Measurements from ENCODE around the gene DNAI1. TPM values are rescaled to one million over a fixed set of nuclear protein-coding genes. Genes with fewer than 3 reads are reported as not detected.

The DNAI1 gene
- polyA plus RNA-seq, 3 donors = 1.4 to 4.0 (median 2.1) TPM

DNA sequence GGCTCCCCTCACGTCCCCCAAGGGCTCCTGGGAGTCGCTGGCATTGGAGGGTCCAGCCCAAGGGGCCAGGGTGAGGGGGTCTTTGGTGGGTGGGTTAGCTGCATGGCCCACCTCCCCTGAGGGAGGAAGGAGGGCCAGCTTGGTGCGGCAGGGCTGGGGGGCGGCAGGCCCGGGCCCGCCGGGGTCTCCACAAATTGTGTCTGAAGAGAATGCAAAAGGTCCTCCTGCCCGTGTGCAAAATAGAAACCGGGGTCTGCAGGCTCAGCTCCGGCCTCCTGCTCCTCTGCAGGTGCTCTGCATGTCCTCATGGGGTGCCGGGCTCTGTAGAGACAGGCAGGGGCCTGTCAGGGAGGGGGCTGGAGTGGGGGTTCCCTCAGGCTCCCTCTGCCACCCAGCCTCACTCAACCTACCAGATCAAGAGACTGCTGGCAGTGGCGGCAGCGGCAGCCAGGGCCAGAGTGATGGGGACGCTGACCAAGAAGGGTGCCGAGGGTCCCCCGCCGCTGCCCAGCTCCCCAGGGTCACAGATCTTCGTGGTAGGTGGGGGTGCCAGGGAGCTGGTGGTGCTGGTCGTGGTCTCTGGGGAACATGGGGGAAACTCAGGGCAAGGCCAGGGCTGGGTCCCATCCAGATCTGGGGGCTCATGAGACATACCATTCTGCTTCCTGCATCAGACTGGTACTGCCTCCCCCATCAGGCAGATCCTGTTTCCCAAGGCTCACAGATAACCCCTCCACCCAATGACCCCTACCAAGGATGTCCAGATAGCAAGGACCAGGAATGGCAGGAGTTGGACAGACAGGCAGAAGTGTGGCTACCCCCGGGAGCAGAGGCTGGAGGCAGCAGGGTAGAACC lies 93.4 kb downstream of the DNAI1 start:
- no peak for DNase-seq (ENCODE audit: extremely low read depth in 1 of 11, low read depth in 9 of 11, low spot score in 4 of 11)

DNA sequence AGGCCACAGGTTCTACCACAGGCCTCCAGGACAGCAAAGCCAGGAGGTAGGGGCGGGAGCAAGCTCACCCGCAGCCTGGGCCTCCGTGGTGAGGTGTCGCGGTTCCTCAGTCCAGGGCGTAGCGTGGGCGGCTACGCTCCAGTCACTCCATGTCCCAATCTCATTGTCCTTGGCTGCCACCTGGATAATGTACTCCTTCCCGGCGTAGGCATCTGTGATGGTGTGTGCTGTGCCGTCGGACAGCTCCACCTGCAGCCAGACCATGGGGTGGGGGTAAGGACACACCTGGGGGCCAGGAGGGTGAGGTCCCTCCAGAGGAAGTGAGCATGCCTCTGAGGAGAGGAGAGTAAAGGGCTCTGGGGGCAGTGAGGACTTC lies 94.0 kb downstream of the DNAI1 start:
- no peak for DNase-seq (ENCODE audit: extremely low read depth in 1 of 11, low read depth in 9 of 11, low spot score in 4 of 11)

DNA sequence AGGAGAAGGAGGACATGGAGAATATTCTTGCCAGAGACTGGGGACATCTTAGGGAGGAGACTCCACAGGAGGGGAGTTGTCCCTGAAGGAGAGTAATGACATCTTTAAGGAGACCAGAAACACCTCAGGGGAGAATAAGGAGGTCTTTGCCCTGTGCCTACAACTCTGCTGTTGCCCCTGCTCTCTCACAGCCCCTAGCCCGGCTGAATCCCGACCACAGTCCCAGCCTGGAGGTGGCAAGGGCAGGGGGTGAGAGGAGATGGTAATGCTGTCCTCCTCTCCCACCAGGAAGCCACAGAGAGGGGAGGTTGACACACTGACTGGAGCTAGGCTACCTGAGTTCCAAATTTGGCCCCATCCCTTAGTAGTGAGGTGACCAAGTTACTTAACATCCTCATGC lies 94.4 kb downstream of the DNAI1 start:
- DNase-seq (ENCODE audit: extremely low read depth in 1 of 11, low read depth in 9 of 11, low spot score in 4 of 11) = no peak

DNA sequence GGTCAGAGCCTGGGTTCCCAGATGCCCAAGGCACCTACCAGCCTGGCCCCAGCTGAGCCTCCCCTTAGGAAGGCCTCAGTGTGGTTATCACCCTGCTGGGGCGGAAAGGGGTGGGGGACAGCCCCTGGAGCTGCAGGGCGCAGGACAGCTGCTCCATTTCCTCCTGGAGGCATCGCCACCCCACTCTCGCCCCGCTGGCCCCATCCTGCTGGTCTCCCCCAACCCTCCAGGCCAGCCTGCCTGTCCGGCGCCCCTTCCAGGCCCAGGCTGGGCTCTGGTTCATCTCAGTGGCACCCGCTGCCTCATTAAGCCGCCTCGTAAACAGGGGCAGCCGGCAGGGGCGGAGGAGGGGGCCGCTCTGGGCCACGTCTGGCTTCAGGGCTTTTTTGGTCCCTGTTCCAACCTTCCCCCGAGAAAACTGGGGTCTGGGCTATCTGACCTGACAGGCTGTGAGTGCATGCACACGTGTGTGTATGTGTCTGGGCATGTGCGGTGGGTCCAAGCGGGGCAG lies 95.0 kb downstream of the DNAI1 start:
- no peak for DNase-seq (ENCODE audit: extremely low read depth in 1 of 11, low read depth in 9 of 11, low spot score in 4 of 11)

DNA sequence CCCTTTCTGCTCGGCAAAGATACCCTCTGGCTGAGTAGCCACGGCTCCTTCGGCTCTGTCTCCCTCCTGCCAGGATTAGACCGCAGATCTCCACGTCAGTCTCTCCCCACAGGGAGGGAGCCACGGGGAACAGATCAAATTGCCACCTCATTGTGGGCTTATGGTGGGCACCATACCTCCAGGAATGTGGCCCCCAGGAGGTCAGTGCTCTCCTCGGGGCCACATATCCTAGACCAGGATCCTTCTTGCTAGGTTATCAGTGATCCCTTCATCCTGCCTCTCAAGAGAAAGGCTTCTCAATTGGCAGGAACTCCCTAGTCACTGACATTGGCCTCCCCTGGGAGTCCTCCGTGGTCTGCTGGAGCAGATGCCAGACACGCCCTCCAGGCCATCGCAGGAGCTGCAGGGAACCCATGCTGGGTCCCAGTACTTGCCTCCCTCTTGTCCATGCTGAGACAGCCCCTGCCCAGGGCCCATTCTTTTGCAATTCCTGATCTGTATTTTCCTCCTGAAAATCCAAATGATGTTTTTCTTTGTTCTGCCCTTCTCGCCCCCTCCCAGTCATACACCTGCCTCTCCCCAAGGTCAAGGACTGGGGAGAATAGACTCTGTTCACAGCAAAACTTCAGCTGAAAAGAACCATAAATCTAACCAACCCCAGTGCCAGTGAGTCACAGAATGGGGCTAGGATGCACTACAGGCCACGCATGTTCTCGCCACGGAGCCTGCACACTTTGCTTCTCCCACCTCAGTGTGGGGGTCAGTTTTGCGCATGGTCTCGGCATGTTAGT lies 95.8 kb downstream of the DNAI1 start:
- DNase-seq (ENCODE audit: extremely low read depth in 1 of 11, low read depth in 9 of 11, low spot score in 4 of 11) = no peak

DNA sequence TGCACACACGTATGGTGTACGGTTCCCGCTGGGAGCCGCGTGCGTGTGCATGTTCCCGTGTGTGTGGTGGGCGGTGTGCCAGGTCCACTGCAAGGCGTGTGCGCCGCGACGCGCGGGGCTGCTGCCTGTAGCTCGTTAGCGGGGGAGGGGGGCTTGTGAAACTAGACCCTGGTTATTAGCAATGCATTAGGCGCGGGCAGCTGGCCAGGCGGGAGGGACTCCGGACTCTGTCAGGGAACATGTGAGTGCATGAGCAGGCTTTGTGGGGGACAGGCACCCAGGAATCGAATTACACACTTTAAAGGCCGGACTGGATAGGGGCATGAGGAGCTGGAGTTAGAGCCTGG lies 96.4 kb downstream of the DNAI1 start:
- peak in 3 of 11 donors; percentile 65 to 73 (median 73) for DNase-seq (ENCODE audit: extremely low read depth in 1 of 11, low read depth in 9 of 11, low spot score in 4 of 11)

DNA sequence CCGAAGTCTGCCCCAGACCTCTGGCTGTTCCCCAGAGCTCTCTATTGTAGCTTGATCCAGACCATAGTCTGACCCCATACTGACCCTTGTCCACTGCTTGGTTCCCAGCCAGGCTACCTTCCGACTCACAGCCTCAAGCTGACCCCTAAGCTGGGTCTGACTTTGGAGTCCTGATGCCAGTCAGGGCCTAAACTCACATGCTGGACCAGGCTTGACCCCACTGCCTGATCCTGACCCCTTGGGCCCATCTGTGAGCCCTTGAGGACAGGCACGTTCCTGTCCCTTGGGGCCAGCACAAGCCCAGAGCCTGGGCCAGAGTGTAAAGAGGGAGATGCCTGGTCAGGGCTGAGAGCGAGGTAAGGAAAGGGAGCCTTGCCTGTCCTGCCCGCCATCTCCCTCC lies 96.9 kb downstream of the DNAI1 start:
- DNase-seq (ENCODE audit: extremely low read depth in 1 of 11, low read depth in 9 of 11, low spot score in 4 of 11) = no peak

DNA sequence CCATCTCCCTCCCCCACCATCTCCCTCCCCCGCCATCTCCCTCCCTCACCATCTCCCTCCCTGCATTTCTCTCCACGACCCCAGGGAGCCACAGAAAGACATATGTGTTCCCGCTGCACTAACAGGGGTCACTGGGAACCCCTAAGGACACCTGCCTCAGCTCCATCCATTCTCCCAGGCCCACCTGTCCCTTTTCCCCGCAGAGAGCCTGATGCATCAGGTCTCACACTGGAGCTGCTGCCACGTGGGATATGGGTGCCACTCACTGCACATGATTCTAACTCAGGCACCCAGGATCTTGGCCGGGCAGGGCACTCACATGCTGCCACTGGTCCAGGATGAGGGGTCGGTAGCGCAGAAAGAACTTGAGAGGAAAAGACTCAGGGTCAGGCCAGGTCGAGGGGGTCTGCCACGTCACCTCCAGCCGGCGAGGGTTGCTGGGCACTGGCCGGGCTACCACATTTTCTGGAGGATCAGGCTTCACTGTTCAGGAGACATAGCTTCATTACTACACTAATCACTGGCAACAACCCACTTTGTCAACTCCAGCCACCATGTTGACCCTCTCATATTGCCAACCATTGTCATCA lies 97.4 kb downstream of the DNAI1 start:
- no peak for DNase-seq (ENCODE audit: extremely low read depth in 1 of 11, low read depth in 9 of 11, low spot score in 4 of 11)

DNA sequence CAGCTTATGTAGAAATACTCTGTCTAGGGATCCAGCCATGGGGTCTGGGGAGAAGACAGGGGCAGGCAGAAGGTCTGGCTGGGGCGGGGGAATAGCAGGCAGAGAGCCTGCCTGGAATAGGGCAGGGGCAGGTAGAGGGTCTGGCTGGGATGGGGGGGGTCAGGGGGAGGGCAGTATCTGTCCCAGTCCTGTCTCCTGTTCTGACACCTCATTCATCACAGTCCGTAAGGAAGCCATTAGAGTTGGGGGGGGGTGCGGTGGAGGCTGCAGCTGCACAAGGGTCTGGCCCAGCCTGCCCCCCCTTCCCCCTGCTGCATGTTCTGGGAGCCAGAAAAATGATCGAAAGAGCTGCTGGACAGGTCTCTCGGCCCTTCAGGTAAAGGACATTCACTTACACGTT lies 98.3 kb downstream of the DNAI1 start:
- no peak for DNase-seq (ENCODE audit: extremely low read depth in 1 of 11, low read depth in 9 of 11, low spot score in 4 of 11)

DNA sequence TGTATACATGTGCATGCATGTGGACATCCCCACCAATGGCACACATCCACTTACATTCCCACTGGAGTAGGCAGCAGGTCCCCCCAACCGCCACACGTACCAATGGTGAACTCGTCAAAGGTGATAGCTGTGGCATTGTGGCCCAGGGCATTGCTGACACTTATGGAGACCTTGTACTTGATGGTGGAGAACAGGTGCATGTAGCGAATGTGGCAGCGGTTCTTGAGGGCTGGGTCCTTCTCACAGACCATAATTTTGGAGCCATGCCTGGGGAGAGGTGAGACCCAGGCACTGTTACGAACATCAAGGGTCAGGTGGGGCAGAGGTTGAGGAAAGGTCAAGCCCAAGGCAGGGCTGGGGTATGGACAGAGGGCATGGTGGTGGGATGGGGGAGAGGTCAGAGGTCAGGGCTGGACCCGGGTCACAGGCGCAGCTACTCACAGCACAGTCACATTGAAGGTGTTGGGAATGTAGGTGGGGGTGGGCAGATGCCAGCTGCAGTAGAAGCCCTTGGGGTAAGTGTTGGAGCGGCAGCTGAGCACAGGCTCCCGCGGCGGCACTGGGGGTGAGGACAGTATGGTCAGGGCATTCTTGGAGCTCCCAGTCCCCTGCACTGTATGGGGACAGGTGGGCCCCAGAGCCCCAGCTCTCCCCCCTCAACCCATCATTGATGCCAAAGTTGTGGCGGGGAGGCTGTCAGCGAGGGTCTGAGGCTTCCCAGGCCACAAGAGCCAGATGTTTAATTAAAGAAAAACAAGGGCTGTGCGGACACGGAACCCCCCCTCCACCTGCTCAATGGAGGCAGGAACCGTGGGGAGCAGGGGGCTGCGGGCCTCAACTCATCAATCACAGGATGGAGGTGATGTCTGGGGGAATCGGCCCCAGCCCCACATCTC lies 99.1 kb downstream of the DNAI1 start:
- DNase-seq (ENCODE audit: extremely low read depth in 1 of 11, low read depth in 9 of 11, low spot score in 4 of 11) = no peak

DNA sequence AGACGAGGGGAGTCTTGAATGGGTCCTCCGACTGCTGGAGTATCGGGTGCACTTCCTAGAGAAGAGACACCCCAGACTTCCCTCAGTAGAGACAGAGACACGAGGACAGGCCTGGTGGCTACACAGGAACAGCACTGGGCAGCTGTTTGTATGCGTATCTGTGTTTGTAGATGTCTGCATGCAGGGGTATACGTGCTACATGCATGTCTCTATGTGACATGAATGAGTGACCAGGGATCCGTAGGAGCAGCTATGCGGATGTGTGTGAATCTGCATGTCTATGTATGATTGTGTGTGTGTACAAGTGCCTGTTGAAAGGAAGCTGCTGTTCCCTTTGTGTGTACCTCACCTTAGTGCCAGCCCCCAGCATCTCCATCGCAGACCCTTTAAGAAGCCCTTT lies 99.8 kb downstream of the DNAI1 start:
- DNase-seq (ENCODE audit: extremely low read depth in 1 of 11, low read depth in 9 of 11, low spot score in 4 of 11) = no peak

DNA sequence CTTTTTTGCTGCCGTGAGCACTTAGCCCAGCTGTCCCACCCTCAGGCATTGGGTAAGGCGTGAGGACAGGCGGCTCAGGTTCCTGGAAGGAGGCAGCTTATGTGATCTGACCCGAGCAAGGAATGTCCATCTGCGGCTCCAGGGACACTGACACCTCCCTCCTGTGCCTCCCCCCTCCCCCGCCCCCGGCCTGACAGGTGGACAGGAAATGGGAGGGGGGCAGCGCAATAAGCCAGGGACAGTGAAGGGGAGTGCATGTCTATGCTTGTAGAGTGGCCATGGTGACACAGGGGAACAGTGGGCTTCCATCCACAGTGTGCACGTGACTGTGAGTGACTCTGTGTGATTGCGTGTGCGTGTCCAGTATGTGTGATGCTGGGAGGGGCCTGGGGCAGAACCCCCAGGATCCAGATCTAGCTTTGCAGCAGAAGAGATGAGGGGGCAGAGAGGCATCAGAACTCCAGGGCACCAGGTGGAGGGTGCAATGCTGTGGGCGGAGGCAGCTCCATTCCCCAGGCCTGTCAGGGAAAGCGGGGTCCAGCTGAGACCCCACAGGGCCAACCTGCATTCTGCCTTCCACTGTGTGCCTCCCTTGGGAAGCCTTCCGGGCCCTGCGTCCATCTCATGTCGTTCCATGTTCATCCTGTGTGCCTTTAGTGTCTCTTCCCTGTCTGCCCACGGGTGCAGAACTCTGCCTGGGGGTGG lies 100.5 kb downstream of the DNAI1 start:
- peak in 3 of 11 donors; percentile 50 to 69 (median 66) for DNase-seq (ENCODE audit: extremely low read depth in 1 of 11, low read depth in 9 of 11, low spot score in 4 of 11)

DNA sequence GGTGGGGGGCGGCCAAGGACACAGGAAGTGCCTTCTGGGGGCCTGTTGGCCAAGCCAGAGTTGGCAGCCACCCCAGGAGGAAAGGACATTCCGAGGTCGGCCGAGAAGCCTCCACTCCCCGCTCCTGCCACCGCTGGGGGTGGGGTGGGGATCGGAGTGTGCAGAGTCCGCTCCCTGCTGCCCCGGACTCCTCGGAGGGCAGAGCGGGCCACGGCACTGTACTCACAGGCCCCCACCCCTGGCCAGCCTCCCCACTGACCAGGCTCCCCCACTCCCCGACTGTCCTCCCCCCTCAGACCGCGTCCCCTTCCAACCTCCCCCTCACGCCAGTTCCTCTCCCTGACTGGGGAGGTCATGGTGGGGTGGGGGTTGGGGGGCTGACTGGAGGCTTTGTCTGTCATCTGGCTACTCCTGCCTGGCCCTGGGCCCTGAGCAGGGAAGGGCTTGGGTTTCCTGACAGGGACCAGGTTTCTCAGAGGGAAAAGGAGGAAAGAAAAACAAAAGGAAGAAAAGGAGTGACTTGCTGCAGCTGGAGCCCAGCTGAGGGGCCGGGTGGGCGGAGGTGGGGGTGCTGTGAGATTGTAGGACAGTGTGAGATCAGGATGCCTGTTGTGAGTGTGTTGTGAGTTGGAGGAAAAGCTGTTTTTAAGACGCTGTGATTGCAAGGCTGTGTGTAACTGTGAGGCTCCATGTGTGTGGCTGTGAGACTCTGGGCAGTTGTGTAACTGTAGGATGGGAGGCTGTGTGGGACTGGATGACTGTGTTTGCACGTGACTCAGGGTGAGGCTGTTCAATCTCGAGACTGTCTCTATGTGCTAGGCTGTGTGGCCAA lies 101.2 kb downstream of the DNAI1 start:
- peak in 3 of 11 donors; percentile 67 to 77 (median 72) for DNase-seq (ENCODE audit: extremely low read depth in 1 of 11, low read depth in 9 of 11, low spot score in 4 of 11)

DNA sequence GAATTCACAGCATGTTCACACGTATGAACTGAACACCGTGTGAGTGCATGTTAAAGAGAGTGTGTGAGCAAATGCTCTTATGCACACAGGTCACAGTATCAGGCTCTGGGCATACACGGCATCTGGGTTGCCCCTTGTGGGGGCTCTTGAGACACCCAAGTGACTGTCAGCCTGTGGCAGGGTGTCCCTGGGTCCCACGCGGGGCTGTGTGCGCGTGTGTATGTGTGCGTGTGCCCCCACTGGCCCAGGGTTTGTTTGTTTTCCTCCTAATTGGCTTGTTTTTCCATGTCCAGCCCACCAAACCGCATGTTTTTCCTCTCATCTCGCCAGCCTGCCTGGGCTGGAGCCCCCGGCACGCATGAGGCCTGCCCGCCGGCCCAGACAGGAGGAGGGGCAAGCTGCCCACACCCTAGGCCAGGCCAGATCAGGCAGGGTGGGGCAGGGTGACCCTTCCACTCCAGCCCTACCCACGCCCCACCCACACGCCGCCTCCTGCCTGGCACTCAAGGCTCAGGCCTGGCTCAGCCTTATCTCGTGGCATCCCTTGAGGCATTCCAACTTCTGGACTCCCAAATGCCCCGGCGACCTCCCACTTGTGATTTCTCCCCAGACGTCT lies 102.1 kb downstream of the DNAI1 start:
- DNase-seq (ENCODE audit: extremely low read depth in 1 of 11, low read depth in 9 of 11, low spot score in 4 of 11) = no peak

DNA sequence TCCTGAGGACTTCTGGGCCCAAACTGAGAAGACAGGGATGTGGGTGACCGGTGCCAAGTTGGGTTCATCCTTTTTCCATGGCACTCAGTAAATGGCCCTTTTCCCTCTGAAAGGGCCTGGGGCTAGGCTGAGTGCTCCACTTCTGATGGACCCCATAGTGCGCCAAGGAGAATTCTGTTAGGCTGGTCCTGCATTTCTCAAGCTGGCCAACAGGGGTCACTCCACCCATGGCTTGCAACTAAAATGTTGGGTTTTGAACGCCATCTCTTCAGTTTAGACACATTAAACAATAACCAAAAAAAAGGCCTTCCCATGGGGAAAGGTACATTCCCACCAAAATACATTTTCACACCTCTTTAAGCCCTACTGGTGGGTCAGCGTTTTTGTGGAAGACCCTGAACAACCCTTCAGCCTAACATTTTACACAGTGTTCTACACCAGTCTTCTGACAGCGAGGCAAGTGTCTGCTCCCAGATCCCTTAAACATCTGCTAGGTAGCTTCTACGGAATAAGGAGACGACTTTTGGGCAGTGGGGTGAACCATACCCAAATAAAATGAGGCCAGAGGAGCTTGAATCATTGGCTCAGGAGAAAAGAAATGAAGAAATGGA lies 103.6 kb downstream of the DNAI1 start:
- no peak for DNase-seq (ENCODE audit: extremely low read depth in 1 of 11, low read depth in 9 of 11, low spot score in 4 of 11)

DNA sequence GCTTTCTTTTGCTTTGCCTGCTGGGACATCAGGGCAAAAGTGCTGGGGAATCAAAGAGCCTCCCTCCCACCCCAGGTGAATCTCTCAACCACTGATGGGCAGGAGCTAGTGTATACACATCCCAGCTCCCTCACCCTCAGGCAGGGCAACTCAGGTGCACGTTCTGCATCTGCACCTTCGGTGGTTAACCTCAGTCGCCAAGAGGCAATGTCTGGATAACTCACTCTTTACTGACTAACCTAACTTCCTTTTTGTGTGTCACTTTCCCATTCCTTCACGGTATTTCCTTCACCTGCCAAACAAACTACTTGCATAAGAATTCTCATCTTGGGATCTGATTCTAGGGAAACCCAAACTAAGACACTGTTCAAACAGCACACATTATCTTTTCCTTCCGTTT lies 104.7 kb downstream of the DNAI1 start:
- DNase-seq (ENCODE audit: extremely low read depth in 1 of 11, low read depth in 9 of 11, low spot score in 4 of 11) = no peak

DNA sequence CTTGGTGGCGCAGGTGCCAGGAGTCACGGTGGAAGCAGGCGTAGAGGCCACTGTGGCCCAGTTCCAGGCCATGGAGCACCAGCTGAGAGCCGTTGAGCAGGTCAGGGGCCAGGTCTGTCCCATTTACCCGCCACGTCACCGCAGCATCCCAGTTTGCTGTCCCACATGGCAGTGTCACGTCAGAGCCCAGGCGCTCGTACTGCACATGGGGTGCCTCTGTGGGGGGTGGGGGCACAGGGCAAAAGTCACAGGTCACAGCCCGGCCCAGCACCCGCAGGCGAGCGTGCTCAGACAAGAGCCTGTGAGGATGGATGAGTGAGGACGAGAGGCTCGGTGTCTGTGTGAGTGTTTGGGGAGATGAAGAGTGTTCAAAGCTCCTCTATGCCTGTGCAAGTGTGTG lies 106.0 kb downstream of the DNAI1 start:
- no peak for DNase-seq (ENCODE audit: extremely low read depth in 1 of 11, low read depth in 9 of 11, low spot score in 4 of 11)

Data from renal cortex interstitium (tissue), 11 donors.